ENCODE data around the gene UBE2H.
"Not testable (repeated sequence)": the region's sequence is repeated elsewhere in the genome, so short reads cannot be mapped to it uniquely, and the experiment has no call there.

UBE2H gene

GRCh38 chr7:129952653-129953560 is at the start of gene UBE2H:
UBE2H (minus strand) TSS chr7:129952960; CDS start chr7:129952555, 405 bp downstream.
- peak; percentile 74 to 82 for DNase-seq (ENCODE audit: extremely low read depth in 1 of 2, low read depth in 1 of 2)

DNA sequence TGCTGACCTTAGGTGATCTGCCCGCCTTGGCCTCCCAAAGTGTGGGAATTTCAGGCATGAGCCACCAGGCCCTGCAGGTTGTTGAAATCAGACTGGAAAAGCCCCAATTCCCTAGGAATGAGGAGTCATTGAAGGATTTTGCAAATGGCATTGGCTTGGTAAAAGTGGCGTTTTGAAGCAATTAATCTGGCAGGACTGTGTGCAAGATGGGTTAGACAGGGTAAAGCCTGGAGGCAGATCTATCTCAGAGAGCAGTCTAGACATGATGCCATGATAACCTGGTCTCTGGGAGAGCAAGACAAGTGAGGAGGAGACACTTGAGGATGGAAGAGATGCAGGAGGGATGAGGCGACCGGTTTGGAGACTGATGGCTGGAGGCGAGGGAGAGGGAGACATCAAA is 45.7 kb upstream of the UBE2H start:
- no peak for DNase-seq (ENCODE audit: extremely low read depth in 1 of 2, low read depth in 1 of 2)

- no peak for DNase-seq (ENCODE audit: extremely low read depth in 1 of 2, low read depth in 1 of 2)
Measured at GRCh38 chr7:129997285-129997684, 44.5 kb upstream of the UBE2H start.

- no peak for DNase-seq (ENCODE audit: extremely low read depth in 1 of 2, low read depth in 1 of 2)
Measured at GRCh38 chr7:129993275-129993674, 40.5 kb upstream of the UBE2H start.

- DNase-seq (ENCODE audit: extremely low read depth in 1 of 2, low read depth in 1 of 2), result no peak
Measured at GRCh38 chr7:129990403-129991192, 37.8 kb upstream of the UBE2H start.

DNA sequence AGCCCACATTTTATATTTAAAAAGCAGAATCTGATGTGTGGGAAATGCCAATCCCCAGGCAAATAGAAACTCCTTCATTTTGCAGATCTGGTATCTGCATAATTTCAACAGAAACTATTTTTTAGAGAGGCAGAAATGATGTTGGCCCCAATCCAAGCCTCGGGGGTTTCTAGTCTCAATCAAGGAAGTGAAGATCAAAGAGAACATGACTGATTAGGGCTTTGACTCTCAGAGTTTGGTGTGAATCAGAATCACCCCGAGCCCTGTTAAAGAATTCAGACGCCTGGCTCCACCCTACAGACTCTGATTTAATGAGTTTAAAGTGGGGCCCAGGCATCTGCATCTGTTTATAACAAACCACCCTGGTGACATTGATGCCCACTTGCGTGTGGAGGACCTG is 36.7 kb upstream of the UBE2H start:
- peak in 1 of 2 donors; percentile 58 for DNase-seq (ENCODE audit: extremely low read depth in 1 of 2, low read depth in 1 of 2)

- no peak for DNase-seq (ENCODE audit: extremely low read depth in 1 of 2, low read depth in 1 of 2)
Measured at GRCh38 chr7:129986600-129986999, 33.8 kb upstream of the UBE2H start.

DNA sequence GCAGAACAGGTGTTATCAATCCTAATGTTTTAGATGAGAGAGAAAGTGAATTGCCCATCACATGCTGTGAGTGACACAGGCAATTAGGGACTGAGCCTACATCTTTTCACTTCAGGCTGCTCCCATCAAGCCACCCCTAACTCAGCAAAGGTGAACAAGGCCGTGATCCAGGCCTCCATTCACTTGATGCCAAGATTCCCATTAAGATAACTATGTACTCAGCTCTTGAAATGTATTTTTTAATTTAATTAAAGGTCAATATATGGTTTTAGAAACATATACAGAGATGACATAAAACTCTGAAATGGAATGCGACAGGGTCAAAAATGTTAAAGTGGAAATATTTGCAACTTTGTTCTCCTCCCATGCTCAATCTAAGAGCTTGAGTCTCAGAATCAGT is 27.9 kb upstream of the UBE2H start:
- no peak for DNase-seq (ENCODE audit: extremely low read depth in 1 of 2, low read depth in 1 of 2)

DNA sequence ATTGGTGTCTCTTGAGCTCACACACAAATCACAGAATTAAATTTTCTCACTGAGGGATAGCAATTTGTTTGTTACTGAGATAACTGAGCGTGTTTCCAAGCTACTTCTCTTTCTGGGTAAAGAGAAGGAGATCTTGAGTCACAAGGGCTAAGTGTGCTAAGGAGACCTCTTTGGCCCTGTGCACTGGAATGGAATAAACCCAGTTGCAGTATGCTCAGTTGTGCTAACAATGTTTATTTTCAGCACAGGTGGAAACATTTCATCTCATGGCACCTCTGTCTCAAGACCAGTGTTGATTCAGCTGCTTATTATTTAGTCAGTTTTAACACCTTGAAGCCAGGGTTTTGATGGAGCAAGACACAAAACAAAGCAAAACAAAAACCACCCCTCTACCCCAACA is 22.5 kb upstream of the UBE2H start:
- no peak for DNase-seq (ENCODE audit: extremely low read depth in 1 of 2, low read depth in 1 of 2)

DNA sequence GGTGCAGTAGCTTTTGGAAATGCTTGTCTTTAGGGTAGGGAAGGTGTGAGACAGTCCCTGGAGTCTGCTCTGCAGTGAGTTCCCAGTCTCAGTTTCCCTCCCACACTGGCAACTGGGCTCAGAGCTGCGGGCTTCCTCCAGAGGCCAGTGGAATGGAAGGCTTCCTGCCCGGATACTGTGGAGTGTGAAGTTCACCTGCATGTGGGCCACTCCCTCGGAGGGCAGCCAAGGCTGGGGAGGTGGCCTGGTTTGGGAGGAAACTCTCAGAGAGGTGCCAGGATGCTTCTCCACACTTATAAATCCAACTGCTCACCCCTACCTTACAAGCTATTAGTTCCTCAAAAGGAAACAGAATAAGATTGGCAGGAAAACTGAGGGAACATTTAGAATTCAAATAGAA is 18.1 kb upstream of the UBE2H start:
- DNase-seq (ENCODE audit: extremely low read depth in 1 of 2, low read depth in 1 of 2), result no peak

DNA sequence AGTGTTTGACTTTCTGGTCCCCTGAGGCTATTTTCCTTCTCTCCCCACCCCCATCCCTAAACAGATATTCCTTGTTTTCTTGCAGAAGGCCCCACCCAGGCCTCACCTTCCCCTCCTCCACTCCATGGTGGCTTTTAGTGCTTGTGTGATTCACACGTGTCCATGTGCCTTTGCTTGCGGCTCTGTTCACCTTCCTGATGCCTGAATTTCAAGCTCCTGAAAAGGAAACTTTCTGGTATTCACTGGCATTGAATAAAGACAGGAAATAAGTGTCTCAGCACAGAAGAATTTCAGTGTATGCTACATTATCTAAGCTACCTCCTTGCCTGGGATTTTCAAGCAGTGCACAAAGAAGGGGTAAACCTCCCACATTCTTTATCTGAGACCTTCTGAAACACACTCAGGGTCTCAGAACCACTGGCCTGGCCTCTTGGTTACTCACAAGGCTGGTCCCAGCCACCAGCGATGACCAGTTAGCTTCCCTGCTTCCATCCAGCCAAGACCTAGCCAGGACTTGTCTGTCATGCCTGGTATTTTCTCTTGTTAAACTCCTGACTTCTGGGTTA is 17.2 kb upstream of the UBE2H start:
- no peak for DNase-seq (ENCODE audit: extremely low read depth in 1 of 2, low read depth in 1 of 2)

DNA sequence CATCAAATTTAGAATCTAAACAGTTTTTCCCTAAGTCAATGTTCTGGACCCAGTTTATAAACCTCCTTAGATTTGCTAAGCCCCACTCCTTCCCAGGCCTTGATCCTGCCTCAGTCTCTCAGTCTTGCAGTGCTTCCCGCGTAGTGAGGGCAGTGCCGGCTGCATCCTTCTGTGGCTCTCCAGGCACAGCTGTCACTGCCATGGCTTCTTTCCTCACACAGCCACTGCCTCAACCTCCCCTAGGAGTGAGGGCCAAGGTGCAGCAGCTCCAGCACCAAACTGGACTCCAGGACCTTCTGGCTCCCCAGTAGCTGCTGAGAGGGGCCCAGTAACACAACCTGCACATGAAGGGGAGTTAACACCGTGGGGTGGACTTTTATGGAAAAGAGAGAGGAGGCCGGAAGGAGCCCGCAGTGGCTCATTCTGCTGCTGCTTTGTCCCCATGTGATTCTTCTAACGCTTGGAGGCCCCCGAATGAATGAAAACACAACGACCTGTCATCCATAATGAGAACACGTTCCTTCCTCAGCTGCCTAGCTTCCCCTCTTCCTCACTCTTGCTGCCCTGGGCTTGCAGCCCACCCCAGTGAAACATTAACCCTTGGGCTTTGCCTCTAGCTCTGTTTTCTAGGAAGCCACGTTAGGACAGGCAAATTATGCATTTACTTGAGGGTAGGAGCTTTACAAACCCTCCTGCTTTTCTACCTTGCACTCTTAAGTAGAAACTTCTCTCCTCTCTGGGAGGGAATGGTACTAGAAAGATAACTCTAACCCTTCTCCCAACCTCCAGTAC is 16.0 kb upstream of the UBE2H start:
- DNase-seq (ENCODE audit: extremely low read depth in 1 of 2, low read depth in 1 of 2), result no peak

GRCh38 chr7:129960204-129960475 is 7.4 kb upstream of the UBE2H start:
- DNase-seq (ENCODE audit: extremely low read depth in 1 of 2, low read depth in 1 of 2), result not testable (repeated sequence)

- DNase-seq (ENCODE audit: extremely low read depth in 1 of 2, low read depth in 1 of 2), result no peak
Measured at GRCh38 chr7:129959471-129960203, 6.9 kb upstream of the UBE2H start.

- no peak for DNase-seq (ENCODE audit: extremely low read depth in 1 of 2, low read depth in 1 of 2)
Measured at GRCh38 chr7:129958643-129959470, 6.1 kb upstream of the UBE2H start.

DNA sequence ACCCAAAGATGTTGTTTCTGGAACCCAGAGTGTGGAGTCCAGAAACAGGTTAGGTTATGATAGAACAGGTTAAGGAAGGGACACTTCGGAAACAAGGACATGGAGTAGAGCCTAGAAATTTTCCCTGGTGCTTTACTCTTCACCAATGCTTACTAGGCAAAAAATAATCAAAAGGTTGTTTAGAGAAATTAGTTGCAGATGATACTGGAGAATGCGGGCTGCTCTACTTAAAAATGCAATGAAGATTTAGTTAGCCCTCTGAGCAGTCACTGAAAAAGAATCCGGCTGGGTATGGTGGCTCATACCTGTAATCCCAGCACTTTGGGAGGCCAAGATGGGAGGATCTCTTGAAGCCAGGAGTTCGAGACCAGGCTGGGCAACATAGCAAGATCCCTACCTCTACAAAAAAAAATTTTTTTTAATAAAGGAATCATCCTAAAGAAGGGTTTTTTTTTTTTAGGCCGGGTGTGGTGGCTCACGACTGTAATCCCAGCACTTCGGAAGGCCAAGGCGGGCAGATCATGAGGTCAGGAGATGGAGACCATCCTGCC is 3.3 kb upstream of the UBE2H start:
- no peak for DNase-seq (ENCODE audit: extremely low read depth in 1 of 2, low read depth in 1 of 2)

DNA sequence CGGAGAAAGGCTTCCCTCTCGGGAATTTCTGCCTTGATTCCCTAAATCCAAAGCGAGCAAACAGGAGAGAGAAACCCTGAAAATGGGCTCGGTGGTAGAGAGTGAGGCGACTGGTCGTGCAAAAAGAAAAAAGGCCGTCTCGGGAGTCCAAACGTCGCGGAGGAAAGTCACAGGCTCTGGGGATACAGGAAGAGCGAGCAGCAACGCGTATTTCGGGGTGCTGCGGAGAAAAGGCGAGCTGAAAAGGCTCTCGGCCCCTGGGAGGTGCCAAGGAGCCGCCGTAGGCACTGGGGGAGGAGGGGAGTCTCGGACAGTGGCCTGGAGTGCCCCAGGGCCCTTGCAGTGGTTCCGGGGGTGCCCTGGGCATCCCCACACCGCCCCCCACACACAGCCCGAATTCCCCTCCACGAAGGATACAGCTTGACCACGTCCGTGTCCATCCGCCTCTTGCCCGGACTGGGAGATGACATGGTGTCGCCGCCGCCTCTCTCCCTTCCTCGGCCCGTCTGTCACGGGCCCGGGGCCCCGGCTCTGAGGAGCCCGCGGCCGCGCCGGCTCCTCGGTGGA is 591 bp downstream of the UBE2H start:
- DNase-seq (ENCODE audit: extremely low read depth in 1 of 2, low read depth in 1 of 2), result no peak

- DNase-seq (ENCODE audit: extremely low read depth in 1 of 2, low read depth in 1 of 2), result no peak
Measured at GRCh38 chr7:129951226-129952085, 1.3 kb downstream of the UBE2H start.
